C4-2B (cell line): Measurements from ENCODE around the gene SEC23IP.

Experiments used
- CTCF ChIP-seq: fragments of 450-650 bp; conservative IDR thresholded peaks from 2 replicates; pipeline ENCODE4 v1.5.1; 2017; ENCODE audit warnings: mild to moderate bottlenecking
- ZFX ChIP-seq: fragments of 450-650 bp; IDR thresholded peaks from 2 replicates; pipeline ENCODE4 v1.6.1; 2017

- no peak for TF ChIP-seq CTCF
- TF ChIP-seq ZFX = no peak
Observed at GRCh38 chr10:119910689-119911088, 18.2 kb downstream of the SEC23IP start.
